ENCODE data around the gene PATJ. TPM values are rescaled to one million over a fixed set of nuclear protein-coding genes. Genes with fewer than 3 reads are reported as not detected.

The PATJ gene
- total RNA-seq, 1 experiment from 2014 or later = 57.9 TPM

DNA sequence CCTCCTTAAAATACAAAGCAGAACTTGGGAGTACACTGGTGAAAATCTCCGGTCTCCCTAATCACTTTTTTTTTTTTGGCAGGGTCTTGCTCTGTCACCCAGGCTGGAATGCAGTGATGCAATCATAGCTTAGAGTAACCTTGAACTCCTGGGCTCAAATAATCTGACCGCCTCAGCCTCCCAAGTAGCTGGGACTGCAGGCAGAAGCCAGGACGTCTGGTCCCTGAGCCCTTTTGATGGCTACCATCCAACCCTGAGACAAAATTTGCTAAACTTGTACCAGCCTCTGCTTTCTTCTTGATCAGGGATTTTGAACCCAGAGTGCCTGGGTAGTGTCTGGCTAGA is 456.5 kb downstream of the PATJ start:
- peak overlapping the region; percentile 99 for H3K27ac Mint-ChIP-seq
- peak; percentile 1; the same call in 1 of the 2 replicates for ATAC-seq
- H3K27me3 Mint-ChIP-seq (ENCODE audit: low read depth) = no peaks in the 10 kb centered on the region; the same call in 1 of the 2 replicates
- peaks cover 5% of the 10 kb centered on the region; the same call in 1 of the 2 replicates for H3K9me3 Mint-ChIP-seq
- no peak for DNase-seq (ENCODE audit: low spot score)
- ChIA-PET POLR2A (interaction anchor here (0.6 to 2.9 kb wide), 9 partner anchors 10 to 238 kb away, joined by 3 to 12 read pairs (median 5); partner anchors contain the start of gene USP1), CTCF (interaction anchor here (1.3 to 3.5 kb wide), 2 partner anchors 16 to 23 kb away, joined by 4 to 30 read pairs; no protein-coding TSS in a partner anchor)
- TF ChIP-seq, protein P1, sequence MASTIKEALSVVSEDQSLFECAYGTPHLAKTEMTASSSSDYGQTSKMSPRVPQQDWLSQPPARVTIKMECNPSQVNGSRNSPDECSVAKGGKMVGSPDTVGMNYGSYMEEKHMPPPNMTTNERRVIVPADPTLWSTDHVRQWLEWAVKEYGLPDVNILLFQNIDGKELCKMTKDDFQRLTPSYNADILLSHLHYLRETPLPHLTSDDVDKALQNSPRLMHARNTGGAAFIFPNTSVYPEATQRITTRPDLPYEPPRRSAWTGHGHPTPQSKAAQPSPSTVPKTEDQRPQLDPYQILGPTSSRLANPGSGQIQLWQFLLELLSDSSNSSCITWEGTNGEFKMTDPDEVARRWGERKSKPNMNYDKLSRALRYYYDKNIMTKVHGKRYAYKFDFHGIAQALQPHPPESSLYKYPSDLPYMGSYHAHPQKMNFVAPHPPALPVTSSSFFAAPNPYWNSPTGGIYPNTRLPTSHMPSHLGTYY (CRISPR knock-in tag; IDR thresholded peaks at IDR 0.05) = 0 out of 2 replicates have a peak, but pooled peaks have one; percentile 9
- TF ChIP-seq, protein P2, sequence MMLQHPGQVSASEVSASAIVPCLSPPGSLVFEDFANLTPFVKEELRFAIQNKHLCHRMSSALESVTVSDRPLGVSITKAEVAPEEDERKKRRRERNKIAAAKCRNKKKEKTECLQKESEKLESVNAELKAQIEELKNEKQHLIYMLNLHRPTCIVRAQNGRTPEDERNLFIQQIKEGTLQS (CRISPR knock-in tag; conservative IDR thresholded peaks at IDR 0.05) = peak; percentile 81; the same call in 1 of the 2 replicates
- TF ChIP-seq, protein P3, sequence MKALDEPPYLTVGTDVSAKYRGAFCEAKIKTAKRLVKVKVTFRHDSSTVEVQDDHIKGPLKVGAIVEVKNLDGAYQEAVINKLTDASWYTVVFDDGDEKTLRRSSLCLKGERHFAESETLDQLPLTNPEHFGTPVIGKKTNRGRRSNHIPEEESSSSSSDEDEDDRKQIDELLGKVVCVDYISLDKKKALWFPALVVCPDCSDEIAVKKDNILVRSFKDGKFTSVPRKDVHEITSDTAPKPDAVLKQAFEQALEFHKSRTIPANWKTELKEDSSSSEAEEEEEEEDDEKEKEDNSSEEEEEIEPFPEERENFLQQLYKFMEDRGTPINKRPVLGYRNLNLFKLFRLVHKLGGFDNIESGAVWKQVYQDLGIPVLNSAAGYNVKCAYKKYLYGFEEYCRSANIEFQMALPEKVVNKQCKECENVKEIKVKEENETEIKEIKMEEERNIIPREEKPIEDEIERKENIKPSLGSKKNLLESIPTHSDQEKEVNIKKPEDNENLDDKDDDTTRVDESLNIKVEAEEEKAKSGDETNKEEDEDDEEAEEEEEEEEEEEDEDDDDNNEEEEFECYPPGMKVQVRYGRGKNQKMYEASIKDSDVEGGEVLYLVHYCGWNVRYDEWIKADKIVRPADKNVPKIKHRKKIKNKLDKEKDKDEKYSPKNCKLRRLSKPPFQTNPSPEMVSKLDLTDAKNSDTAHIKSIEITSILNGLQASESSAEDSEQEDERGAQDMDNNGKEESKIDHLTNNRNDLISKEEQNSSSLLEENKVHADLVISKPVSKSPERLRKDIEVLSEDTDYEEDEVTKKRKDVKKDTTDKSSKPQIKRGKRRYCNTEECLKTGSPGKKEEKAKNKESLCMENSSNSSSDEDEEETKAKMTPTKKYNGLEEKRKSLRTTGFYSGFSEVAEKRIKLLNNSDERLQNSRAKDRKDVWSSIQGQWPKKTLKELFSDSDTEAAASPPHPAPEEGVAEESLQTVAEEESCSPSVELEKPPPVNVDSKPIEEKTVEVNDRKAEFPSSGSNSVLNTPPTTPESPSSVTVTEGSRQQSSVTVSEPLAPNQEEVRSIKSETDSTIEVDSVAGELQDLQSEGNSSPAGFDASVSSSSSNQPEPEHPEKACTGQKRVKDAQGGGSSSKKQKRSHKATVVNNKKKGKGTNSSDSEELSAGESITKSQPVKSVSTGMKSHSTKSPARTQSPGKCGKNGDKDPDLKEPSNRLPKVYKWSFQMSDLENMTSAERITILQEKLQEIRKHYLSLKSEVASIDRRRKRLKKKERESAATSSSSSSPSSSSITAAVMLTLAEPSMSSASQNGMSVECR (CRISPR knock-in tag; IDR thresholded peaks at IDR 0.05; ENCODE audit: borderline replicate concordance) = 0 out of 2 replicates have a peak, but pooled peaks have one; percentile 25
- TF ChIP-seq, protein P4, sequence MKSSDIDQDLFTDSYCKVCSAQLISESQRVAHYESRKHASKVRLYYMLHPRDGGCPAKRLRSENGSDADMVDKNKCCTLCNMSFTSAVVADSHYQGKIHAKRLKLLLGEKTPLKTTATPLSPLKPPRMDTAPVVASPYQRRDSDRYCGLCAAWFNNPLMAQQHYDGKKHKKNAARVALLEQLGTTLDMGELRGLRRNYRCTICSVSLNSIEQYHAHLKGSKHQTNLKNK (CRISPR knock-in tag; IDR thresholded peaks at IDR 0.05) = peak; percentile 2; the same call in 1 of the 2 replicates
- TF ChIP-seq, protein P5, sequence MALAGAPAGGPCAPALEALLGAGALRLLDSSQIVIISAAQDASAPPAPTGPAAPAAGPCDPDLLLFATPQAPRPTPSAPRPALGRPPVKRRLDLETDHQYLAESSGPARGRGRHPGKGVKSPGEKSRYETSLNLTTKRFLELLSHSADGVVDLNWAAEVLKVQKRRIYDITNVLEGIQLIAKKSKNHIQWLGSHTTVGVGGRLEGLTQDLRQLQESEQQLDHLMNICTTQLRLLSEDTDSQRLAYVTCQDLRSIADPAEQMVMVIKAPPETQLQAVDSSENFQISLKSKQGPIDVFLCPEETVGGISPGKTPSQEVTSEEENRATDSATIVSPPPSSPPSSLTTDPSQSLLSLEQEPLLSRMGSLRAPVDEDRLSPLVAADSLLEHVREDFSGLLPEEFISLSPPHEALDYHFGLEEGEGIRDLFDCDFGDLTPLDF (CRISPR knock-in tag; IDR thresholded peaks at IDR 0.05) = no peak
- peak; percentile 90 for TF ChIP-seq GABPB1 (CRISPR knock-in tag; IDR thresholded peaks at IDR 0.05)
- TF ChIP-seq, protein P6, sequence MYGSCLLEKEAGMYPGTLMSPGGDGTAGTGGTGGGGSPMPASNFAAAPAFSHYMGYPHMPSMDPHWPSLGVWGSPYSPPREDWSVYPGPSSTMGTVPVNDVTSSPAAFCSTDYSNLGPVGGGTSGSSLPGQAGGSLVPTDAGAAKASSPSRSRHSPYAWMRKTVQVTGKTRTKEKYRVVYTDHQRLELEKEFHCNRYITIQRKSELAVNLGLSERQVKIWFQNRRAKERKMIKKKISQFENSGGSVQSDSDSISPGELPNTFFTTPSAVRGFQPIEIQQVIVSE (CRISPR knock-in tag; IDR thresholded peaks at IDR 0.05; ENCODE audit: borderline replicate concordance) = no peak
- TF ChIP-seq NFE2L1 (CRISPR knock-in tag; IDR thresholded peaks at IDR 0.05) = no peak
- TF ChIP-seq, protein P7, sequence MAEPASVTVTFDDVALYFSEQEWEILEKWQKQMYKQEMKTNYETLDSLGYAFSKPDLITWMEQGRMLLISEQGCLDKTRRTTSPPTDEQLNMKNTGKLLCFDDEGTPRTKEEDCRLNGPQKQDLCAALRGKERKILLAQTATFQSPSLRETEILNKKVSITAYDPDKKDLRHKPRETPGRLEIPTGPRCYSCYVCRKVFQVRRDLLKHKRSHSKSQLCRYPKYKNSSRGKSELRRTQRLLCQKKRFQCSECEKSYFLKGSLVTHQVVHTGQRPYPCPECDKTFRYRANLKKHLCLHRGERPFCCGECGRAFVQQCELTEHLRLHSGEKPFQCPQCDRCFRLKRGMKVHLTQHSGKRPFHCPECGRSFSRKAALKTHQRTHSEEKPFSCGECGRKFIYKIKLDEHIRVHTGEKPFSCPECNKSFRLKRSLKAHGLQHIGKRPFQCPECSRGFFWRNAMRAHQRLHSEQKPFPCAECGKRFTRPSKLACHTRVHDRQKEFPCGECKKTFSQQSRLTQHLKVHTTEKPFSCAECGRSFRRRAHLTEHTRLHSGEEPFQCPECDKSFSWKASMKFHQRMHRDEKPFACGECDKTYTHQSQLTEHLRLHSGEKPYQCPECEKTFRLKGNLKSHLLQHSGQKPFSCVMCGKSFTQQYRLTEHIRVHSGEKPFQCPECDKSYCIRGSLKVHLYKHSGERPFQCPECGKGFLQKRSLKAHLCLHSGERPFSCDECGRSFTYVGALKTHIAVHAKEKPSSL (CRISPR knock-in tag; conservative IDR thresholded peaks at IDR 0.05) = peak; percentile 16; the same call in 1 of the 2 replicates
- TF ChIP-seq ZNF232 (CRISPR knock-in tag; IDR thresholded peaks at IDR 0.05) = no peak
- TF ChIP-seq NR3C1 (CRISPR knock-in tag; conservative IDR thresholded peaks at IDR 0.05; ENCODE audit: low read depth) = no peak
- peak overlapping the region; percentile 76 for H3K4me3 Mint-ChIP-seq
- peaks cover 60% of the 10 kb centered on the region for H3K4me1 Mint-ChIP-seq
- H3K36me3 Mint-ChIP-seq = peaks cover 78% of the 10 kb centered on the region

DNA sequence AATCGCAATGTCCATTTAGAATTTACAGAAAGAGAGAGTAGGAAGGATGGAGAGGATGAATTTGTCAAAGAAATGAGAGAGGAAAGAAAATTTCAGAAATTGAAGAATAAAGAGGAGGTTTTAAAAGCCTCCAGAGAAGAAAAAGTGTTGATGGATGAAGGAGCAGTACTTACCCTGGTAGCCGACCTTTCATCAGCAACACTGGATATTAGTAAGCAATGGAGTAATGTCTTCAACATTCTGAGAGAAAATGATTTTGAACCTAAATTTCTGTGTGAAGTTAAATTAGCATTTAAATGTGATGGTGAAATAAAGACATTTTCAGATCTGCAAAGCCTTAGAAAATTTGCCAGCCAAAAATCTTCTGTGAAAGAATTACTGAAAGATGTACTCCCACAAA is 464.9 kb downstream of the PATJ start:
- DNase-seq (ENCODE audit: low spot score) (no peak), ATAC-seq (no peak)
- peaks cover 45% of the 10 kb centered on the region for H3K9me3 Mint-ChIP-seq
- H3K36me3 Mint-ChIP-seq = peaks cover 95% of the 10 kb centered on the region
- peak overlapping the region; percentile 80 for H3K27ac Mint-ChIP-seq
- no peaks in the 10 kb centered on the region for H3K27me3 Mint-ChIP-seq (ENCODE audit: low read depth)
- ChIA-PET POLR2A (no interaction called here), CTCF (interaction anchor here (1.1 kb wide), 1 partner anchor 32 kb away, joined by 6 read pairs; no protein-coding TSS in a partner anchor)
- peaks cover 64% of the 10 kb centered on the region for H3K4me1 Mint-ChIP-seq
- peak overlapping the region; percentile 12; the same call in 1 of the 2 replicates for H3K4me3 Mint-ChIP-seq
- TF ChIP-seq RORB (CRISPR knock-in tag; IDR thresholded peaks at IDR 0.05) (no peak), ZNF138 (CRISPR knock-in tag; conservative IDR thresholded peaks at IDR 0.05) (no peak), ZNF263 (CRISPR knock-in tag; IDR thresholded peaks at IDR 0.05; ENCODE audit: low read depth) (no peak), HMGA2 (CRISPR knock-in tag; IDR thresholded peaks at IDR 0.05) (no peak), EMX1 (CRISPR knock-in tag; IDR thresholded peaks at IDR 0.05) (peak; percentile 29; the same call in 1 of the 2 replicates)
- TF ChIP-seq, protein P8, sequence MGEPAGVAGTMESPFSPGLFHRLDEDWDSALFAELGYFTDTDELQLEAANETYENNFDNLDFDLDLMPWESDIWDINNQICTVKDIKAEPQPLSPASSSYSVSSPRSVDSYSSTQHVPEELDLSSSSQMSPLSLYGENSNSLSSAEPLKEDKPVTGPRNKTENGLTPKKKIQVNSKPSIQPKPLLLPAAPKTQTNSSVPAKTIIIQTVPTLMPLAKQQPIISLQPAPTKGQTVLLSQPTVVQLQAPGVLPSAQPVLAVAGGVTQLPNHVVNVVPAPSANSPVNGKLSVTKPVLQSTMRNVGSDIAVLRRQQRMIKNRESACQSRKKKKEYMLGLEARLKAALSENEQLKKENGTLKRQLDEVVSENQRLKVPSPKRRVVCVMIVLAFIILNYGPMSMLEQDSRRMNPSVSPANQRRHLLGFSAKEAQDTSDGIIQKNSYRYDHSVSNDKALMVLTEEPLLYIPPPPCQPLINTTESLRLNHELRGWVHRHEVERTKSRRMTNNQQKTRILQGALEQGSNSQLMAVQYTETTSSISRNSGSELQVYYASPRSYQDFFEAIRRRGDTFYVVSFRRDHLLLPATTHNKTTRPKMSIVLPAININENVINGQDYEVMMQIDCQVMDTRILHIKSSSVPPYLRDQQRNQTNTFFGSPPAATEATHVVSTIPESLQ (CRISPR knock-in tag; IDR thresholded peaks at IDR 0.05) = no peak
- TF ChIP-seq, protein P9, sequence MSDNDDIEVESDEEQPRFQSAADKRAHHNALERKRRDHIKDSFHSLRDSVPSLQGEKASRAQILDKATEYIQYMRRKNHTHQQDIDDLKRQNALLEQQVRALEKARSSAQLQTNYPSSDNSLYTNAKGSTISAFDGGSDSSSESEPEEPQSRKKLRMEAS (CRISPR knock-in tag; IDR thresholded peaks at IDR 0.05) = no peak
- TF ChIP-seq, protein P10, sequence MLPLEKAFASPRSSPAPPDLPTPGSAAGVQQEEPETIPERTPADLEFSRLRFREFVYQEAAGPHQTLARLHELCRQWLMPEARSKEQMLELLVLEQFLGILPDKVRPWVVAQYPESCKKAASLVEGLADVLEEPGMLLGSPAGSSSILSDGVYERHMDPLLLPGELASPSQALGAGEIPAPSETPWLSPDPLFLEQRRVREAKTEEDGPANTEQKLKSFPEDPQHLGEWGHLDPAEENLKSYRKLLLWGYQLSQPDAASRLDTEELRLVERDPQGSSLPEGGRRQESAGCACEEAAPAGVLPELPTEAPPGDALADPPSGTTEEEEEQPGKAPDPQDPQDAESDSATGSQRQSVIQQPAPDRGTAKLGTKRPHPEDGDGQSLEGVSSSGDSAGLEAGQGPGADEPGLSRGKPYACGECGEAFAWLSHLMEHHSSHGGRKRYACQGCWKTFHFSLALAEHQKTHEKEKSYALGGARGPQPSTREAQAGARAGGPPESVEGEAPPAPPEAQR (CRISPR knock-in tag; IDR thresholded peaks at IDR 0.05) = no peak

Data from WTC11 (cell line).